NCI-H82 treated with DMSO at 0.1 percent for 48 hours (cell line): ENCODE results near the gene KRTAP17-1.
"Not testable (repeated sequence)": the region's sequence is repeated elsewhere in the genome, so short reads cannot be mapped to it uniquely, and the experiment has no call there.

ENCODE experiments used
- DNase-seq: peaks from one replicate; lab custom pipeline; 2025; ENCODE audit not compliant: unreplicated experiment; lab: John Stamatoyannopoulos, UW

KRTAP17-1 gene

GRCh38 chr17:41315204-41315794 lies at the start of gene KRTAP17-1:
KRTAP17-1 (minus strand) TSS chr17:41315710; CDS start chr17:41315650, 60 bp downstream.
- DNase-seq = no peak

- no peak for DNase-seq
Measured at GRCh38 chr17:41363881-41364280, 48.4 kb upstream of the KRTAP17-1 start.

GRCh38 chr17:41360296-41360995 lies 44.9 kb upstream of the KRTAP17-1 start:
- no peak for DNase-seq

GRCh38 chr17:41354536-41354935 lies 39.0 kb upstream of the KRTAP17-1 start:
- no peak for DNase-seq

- no peak for DNase-seq
Measured at GRCh38 chr17:41352597-41353366, 37.3 kb upstream of the KRTAP17-1 start.

- no peak for DNase-seq
Measured at GRCh38 chr17:41351177-41351576, 35.7 kb upstream of the KRTAP17-1 start.

- not testable (repeated sequence) for DNase-seq
Measured at GRCh38 chr17:41350381-41350878, 34.9 kb upstream of the KRTAP17-1 start, which contains the start of gene KRT33A. KRT33A (minus strand) TSS chr17:41350828; CDS start chr17:41350767, 61 bp downstream.

GRCh38 chr17:41347869-41348760 lies 32.6 kb upstream of the KRTAP17-1 start:
- no peak for DNase-seq

- not testable (repeated sequence) for DNase-seq
Measured at GRCh38 chr17:41346421-41346820, 30.9 kb upstream of the KRTAP17-1 start.

- DNase-seq = no peak
Measured at GRCh38 chr17:41345992-41346391, 30.5 kb upstream of the KRTAP17-1 start.

- DNase-seq = no peak
Measured at GRCh38 chr17:41343029-41343428, 27.5 kb upstream of the KRTAP17-1 start.

GRCh38 chr17:41340934-41341861 lies 25.7 kb upstream of the KRTAP17-1 start:
- DNase-seq = no peak

GRCh38 chr17:41340494-41340893 lies 25.0 kb upstream of the KRTAP17-1 start:
- DNase-seq = no peak

- no peak for DNase-seq
Measured at GRCh38 chr17:41339571-41340172, 24.2 kb upstream of the KRTAP17-1 start.

GRCh38 chr17:41338961-41339485 lies 23.5 kb upstream of the KRTAP17-1 start:
- DNase-seq = no peak

- no peak for DNase-seq
Measured at GRCh38 chr17:41335747-41336146, 20.2 kb upstream of the KRTAP17-1 start.

- no peak for DNase-seq
Measured at GRCh38 chr17:41334385-41335305, 19.1 kb upstream of the KRTAP17-1 start.

GRCh38 chr17:41333836-41334235 lies 18.3 kb upstream of the KRTAP17-1 start:
- DNase-seq = no peak
